Natural killer cell (primary cell): ENCODE measurements around the gene HGS. TPM values are rescaled to one million over a fixed set of nuclear protein-coding genes. Genes with fewer than 3 reads are reported as not detected.
A peak's percentile ranks its signal among the peaks of the same experiment; 100 is the strongest.

ENCODE experiments used
- ATAC-seq, 3 donors: fragments of 150-1000 bp in 2 of 3; fragments of 200-7000 bp in 1 of 3; cut with Tn5 transposase; 1 replicate in 1 of 3; 2 replicates in 2 of 3; pipeline ENCODE4 v1.10.0; 2021; ENCODE audit warnings: mild to moderate bottlenecking in 2 of 3, moderate library complexity in 2 of 3
- DNase-seq, 2 donors: peaks; one replicate each; pipeline versions ENCODE4 v3.0.0 to v3.0.0-alpha.2; 2013 to 2021; ENCODE audit warnings: mixed read lengths in 1 of 2
- H3K27ac ChIP-seq: one replicate; pipeline ENCODE4 v1.5.1; 2013; ENCODE audit warnings: mild to moderate bottlenecking, low read length
- H3K27me3 ChIP-seq: one replicate; pipeline ENCODE4 v1.6.1; 2013; ENCODE audit warnings: low read length; ENCODE audit not compliant: control insufficient read depth, insufficient read depth
- H3K36me3 ChIP-seq: one replicate; pipeline ENCODE4 v1.6.1; 2013; ENCODE audit warnings: low read length; ENCODE audit not compliant: control insufficient read depth, insufficient read depth
- H3K4me1 ChIP-seq: one replicate; pipeline ENCODE4 v1.6.1; 2013; ENCODE audit warnings: low read length; ENCODE audit not compliant: control insufficient read depth, insufficient read depth
- H3K4me3 ChIP-seq: one replicate; pipeline ENCODE4 v1.5.1; 2013; ENCODE audit warnings: low read length
- H3K9me3 ChIP-seq: one replicate; pipeline ENCODE4 v1.6.1; 2013; ENCODE audit warnings: low read length; ENCODE audit not compliant: control insufficient read depth, insufficient read depth
- H3K27ac Mint-ChIP-seq, 2 donors: one replicate each; pipeline ENCODE4 v1.8.0; 2022; ENCODE audit warnings: mild to moderate bottlenecking in 2 of 2, mixed read lengths in 2 of 2, moderate library complexity in 1 of 2
- H3K27me3 Mint-ChIP-seq, 2 donors: one replicate each; pipeline ENCODE4 v1.8.0; 2022; ENCODE audit warnings: low read depth in 2 of 2, mixed read lengths in 2 of 2
- H3K36me3 Mint-ChIP-seq: one replicate; pipeline ENCODE4 v1.8.0; 2022; ENCODE audit warnings: mixed read lengths
- H3K4me1 Mint-ChIP-seq, 2 donors: one replicate each; pipeline ENCODE4 v1.8.0; 2022; ENCODE audit warnings: mixed read lengths in 2 of 2
- H3K4me3 Mint-ChIP-seq: one replicate; pipeline ENCODE4 v1.8.0; 2022; ENCODE audit warnings: mild to moderate bottlenecking, moderate library complexity, mixed read lengths
- H3K9me3 Mint-ChIP-seq, 2 donors: one replicate each; pipeline ENCODE4 v1.8.0; 2022; ENCODE audit warnings: mixed read lengths in 2 of 2
- WGBS: methylation state at CpG from one replicate; pipeline ENCODE4 v1.1.7; 2013; ENCODE audit warnings: missing lambda C conversion rate; ENCODE audit not compliant: insufficient coverage; 5-methylcytosine and 5-hydroxymethylcytosine counted together
- intact Hi-C: fragments of 100-400 bp; cut with micrococcal nuclease; formaldehyde crosslinking; loops from one replicate; pipeline ENCODE4 v1.14.2; 2022
- total RNA-seq, 4 donors: library from RNA; stranded (reverse); fragments of 120-200 nt in 1 of 4; gene quantifications; one replicate each; pipeline versions ENCODE4 v1.2.3 to v1.2.4, GENCODE V29; 2013 to 2022
- TF ChIP-seq, protein P1 (sequence below): fragments of 200-600 bp; IDR thresholded peaks from one replicate; pipeline ENCODE4 v1.8.0; 2022; ENCODE audit warnings: antibody characterized with exemption

HGS gene
- total RNA-seq, 3 donors from 2014 or later (not counting 1 experiment from before 2014, with no cell fraction given): 179 to 186 (median 181) TPM

GRCh38 chr17:81664051-81664470, 19.8 kb upstream of the HGS start:
- no peaks in the 10 kb centered on the region for H3K36me3 Mint-ChIP-seq
- TF ChIP-seq, protein P1, sequence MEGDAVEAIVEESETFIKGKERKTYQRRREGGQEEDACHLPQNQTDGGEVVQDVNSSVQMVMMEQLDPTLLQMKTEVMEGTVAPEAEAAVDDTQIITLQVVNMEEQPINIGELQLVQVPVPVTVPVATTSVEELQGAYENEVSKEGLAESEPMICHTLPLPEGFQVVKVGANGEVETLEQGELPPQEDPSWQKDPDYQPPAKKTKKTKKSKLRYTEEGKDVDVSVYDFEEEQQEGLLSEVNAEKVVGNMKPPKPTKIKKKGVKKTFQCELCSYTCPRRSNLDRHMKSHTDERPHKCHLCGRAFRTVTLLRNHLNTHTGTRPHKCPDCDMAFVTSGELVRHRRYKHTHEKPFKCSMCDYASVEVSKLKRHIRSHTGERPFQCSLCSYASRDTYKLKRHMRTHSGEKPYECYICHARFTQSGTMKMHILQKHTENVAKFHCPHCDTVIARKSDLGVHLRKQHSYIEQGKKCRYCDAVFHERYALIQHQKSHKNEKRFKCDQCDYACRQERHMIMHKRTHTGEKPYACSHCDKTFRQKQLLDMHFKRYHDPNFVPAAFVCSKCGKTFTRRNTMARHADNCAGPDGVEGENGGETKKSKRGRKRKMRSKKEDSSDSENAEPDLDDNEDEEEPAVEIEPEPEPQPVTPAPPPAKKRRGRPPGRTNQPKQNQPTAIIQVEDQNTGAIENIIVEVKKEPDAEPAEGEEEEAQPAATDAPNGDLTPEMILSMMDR: no peak
- no peaks in the 10 kb centered on the region for H3K9me3 ChIP-seq
- no peaks in the 10 kb centered on the region for H3K27me3 ChIP-seq
- H3K4me1 ChIP-seq: peaks cover 41% of the 10 kb centered on the region
- no peak for ATAC-seq
- no peaks in the 10 kb centered on the region for H3K27me3 Mint-ChIP-seq
- no peak overlapping the region for H3K27ac ChIP-seq
- no peak overlapping the region for H3K27ac Mint-ChIP-seq
- DNase-seq: no peak
- intact Hi-C loops: no loop called here
- H3K4me3 Mint-ChIP-seq: no peak overlapping the region
- H3K4me1 Mint-ChIP-seq: peaks cover 15 to 23% of the 10 kb centered on the region in 2 donors
- 80% methylated on average over 7 of the region's 7 CpGs for WGBS
- H3K4me3 ChIP-seq: no peak overlapping the region
- no peaks in the 10 kb centered on the region for H3K9me3 Mint-ChIP-seq
- peaks cover 2% of the 10 kb centered on the region for H3K36me3 ChIP-seq

- intact Hi-C loops: loop anchor here (5.0 kb wide), 1 partner anchor 37 kb away; the partner anchor contains the start of gene MRPL12
- H3K36me3 Mint-ChIP-seq: no peaks in the 10 kb centered on the region
- Histone ChIP-seq H3K36me3 (peaks cover 11% of the 10 kb centered on the region), H3K4me3 (peak overlapping the region; percentile 89), H3K4me1 (peaks cover 41% of the 10 kb centered on the region), H3K27ac (peak overlapping the region; percentile 83), H3K27me3 (no peaks in the 10 kb centered on the region), H3K9me3 (no peaks in the 10 kb centered on the region)
- DNase-seq: peak; percentile 33 to 64
- peak; percentile 23 to 35 (median 33) for ATAC-seq
- peaks cover 15 to 23% of the 10 kb centered on the region in 2 donors for H3K4me1 Mint-ChIP-seq
- no peaks in the 10 kb centered on the region for H3K27me3 Mint-ChIP-seq
- peak overlapping the region; percentile 94 for H3K4me3 Mint-ChIP-seq
- 53% methylated on average over 29 of the region's 30 CpGs for WGBS
- peak overlapping the region; percentile 89 to 94 for H3K27ac Mint-ChIP-seq
- TF ChIP-seq, protein P1: no peak
- no peaks in the 10 kb centered on the region for H3K9me3 Mint-ChIP-seq
Measured at GRCh38 chr17:81665205-81666091, 18.4 kb upstream of the HGS start.

DNA sequence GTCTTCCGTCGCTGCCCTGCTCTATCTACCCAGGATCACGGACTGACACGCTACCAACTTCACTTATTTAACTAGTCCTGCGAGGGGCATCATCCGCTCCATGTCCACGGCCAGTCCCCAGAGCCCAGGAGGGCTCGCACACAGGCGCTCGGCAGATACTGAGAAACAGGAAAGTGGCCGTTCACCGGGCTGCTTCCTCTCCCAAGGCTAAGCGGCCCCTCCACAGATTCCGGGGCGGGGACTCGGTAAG, 17.8 kb upstream of the HGS start:
- Mint-ChIP-seq H3K9me3 (no peaks in the 10 kb centered on the region), H3K27me3 (no peaks in the 10 kb centered on the region), H3K4me3 (peak overlapping the region; percentile 94), H3K4me1 (peaks cover 15 to 23% of the 10 kb centered on the region in 2 donors), H3K27ac (peak overlapping the region; percentile 89 to 94), H3K36me3 (no peaks in the 10 kb centered on the region)
- Histone ChIP-seq H3K4me3 (peak overlapping the region; percentile 89), H3K36me3 (peaks cover 15% of the 10 kb centered on the region), H3K27ac (peak overlapping the region; percentile 83), H3K4me1 (peaks cover 41% of the 10 kb centered on the region), H3K9me3 (no peaks in the 10 kb centered on the region), H3K27me3 (no peaks in the 10 kb centered on the region)
- peak in 1 of 2 donors; percentile 58 for DNase-seq
- intact Hi-C loops: loop anchor here (5.0 kb wide), 1 partner anchor 36 kb away; the partner anchor contains the start of gene MRPL12
- WGBS: under 1% methylated on average over 16 of the region's 16 CpGs
- TF ChIP-seq, protein P1: no peak
- peak; percentile 22 to 47 (median 27) for ATAC-seq
